ENCODE measurements around the gene MAN1C1.

- TF ChIP-seq EZH2 (IDR thresholded peaks at IDR 0.05; ENCODE audit: borderline replicate concordance, low read depth, low read length, severe bottlenecking) (no peak), CTCF (IDR thresholded peaks at IDR 0.05; ENCODE audit: borderline replicate concordance, extremely low read depth, low read length, poor library complexity, severe bottlenecking) (no peak)
Measured at GRCh38 chr1:25567710-25568089, 48.9 kb upstream of the MAN1C1 start.
